Breast epithelium (tissue), 4 donors: ENCODE results near the gene AHCYL2. TPM values are rescaled to one million over a fixed set of nuclear protein-coding genes. Genes with fewer than 3 reads are reported as not detected.
"Not testable (repeated sequence)": the region's sequence is repeated elsewhere in the genome, so short reads cannot be mapped to it uniquely, and the experiment has no call there.

Source experiments
- DNase-seq, 2 donors: peaks; one replicate each; pipeline ENCODE4 v3.0.0-alpha.2; 2019; ENCODE audit warnings: low spot score in 2 of 2
- H3K27ac ChIP-seq, 2 donors: fragments of 200-600 bp; sonication (generic) in 1 of 2; one replicate each; pipeline ENCODE4 v1.5.1; 2016 to 2019; ENCODE audit warnings: mild to moderate bottlenecking in 1 of 2
- H3K27me3 ChIP-seq, 2 donors: fragments of 200-600 bp; sonication (generic) in 1 of 2; one replicate each; pipeline versions ENCODE4 v1.5.1 to v1.6.0; 2017 to 2019; ENCODE audit warnings: control low read depth in 1 of 2, mild to moderate bottlenecking in 1 of 2
- H3K36me3 ChIP-seq: fragments of 200-600 bp; one replicate; pipeline ENCODE4 v1.5.1; 2019
- H3K4me1 ChIP-seq, 2 donors: fragments of 200-600 bp; sonication (generic); one replicate each; pipeline ENCODE4 v1.5.1; 2016 to 2019; ENCODE audit warnings: control low read depth in 1 of 2
- H3K4me3 ChIP-seq, 3 donors: fragments of 200-600 bp; sonication (generic); 1 replicate in 2 of 3; 2 replicates in 1 of 3; pipeline ENCODE4 v1.5.1; 2016 to 2019; ENCODE audit warnings: mild to moderate bottlenecking in 3 of 3, moderate library complexity in 2 of 3
- H3K9me3 ChIP-seq, 2 donors: fragments of 200-600 bp; sonication (generic) in 1 of 2; one replicate each; pipeline ENCODE4 v1.5.1; 2016 to 2019; ENCODE audit warnings: control low read depth in 1 of 2
- POLR2A ChIP-seq: fragments of 450-650 bp; IDR thresholded peaks from one replicate; pipeline ENCODE4 v1.6.1; 2016; ENCODE audit warnings: antibody characterized with exemption, mild to moderate bottlenecking, moderate library complexity
- POLR2AphosphoS5 ChIP-seq, 3 donors: sonication (generic); formaldehyde crosslinking; IDR thresholded peaks; one replicate each; pipeline ENCODE4 v1.6.1; 2017; ENCODE audit warnings: antibody characterized with exemption in 3 of 3
- intact Hi-C: fragments of 100-400 bp; cut with DNase I; formaldehyde crosslinking; loops from one replicate; pipeline ENCODE4 v1.15.1; 2023; ENCODE audit warnings: low total_unique reads
- total RNA-seq, 3 donors: library from RNA; depleted of rRNA; stranded (reverse); fragments of >200 nt; gene quantifications; one replicate each; pipeline ENCODE4 v1.1.0, GENCODE V29; 2016
- TF ChIP-seq, protein P1 (sequence below), 3 donors: fragments of 450-650 bp; IDR thresholded peaks; one replicate each; pipeline ENCODE4 v1.5.1; 2016 to 2017; ENCODE audit warnings: antibody characterized with exemption in 3 of 3, mild to moderate bottlenecking in 3 of 3, moderate library complexity in 3 of 3

AHCYL2 gene
- total RNA-seq, 3 donors from 2014 or later = 19.0 to 24.7 (median 21.8) TPM

DNA sequence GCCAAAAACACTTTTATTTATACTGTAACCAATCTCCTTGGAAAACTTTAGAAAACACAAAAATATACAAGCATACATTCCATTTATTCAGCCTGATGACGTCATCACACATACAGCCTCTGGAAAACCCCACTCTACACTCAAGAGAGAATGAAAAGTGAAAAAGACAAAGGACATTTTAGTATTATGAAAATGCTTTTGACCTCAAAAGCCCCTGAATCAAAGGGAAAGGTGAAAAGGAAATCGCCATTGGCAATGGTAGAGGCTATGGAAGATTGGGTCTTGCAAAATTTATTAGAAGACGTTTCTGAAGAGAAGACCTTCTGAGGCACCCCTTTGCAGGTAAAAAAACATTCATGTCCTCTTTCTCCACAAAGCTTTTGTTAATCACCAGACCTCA, 126.5 kb downstream of the AHCYL2 start:
- TF ChIP-seq POLR2A = no peak
- TF ChIP-seq, protein P1, sequence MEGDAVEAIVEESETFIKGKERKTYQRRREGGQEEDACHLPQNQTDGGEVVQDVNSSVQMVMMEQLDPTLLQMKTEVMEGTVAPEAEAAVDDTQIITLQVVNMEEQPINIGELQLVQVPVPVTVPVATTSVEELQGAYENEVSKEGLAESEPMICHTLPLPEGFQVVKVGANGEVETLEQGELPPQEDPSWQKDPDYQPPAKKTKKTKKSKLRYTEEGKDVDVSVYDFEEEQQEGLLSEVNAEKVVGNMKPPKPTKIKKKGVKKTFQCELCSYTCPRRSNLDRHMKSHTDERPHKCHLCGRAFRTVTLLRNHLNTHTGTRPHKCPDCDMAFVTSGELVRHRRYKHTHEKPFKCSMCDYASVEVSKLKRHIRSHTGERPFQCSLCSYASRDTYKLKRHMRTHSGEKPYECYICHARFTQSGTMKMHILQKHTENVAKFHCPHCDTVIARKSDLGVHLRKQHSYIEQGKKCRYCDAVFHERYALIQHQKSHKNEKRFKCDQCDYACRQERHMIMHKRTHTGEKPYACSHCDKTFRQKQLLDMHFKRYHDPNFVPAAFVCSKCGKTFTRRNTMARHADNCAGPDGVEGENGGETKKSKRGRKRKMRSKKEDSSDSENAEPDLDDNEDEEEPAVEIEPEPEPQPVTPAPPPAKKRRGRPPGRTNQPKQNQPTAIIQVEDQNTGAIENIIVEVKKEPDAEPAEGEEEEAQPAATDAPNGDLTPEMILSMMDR (IDR thresholded peaks at IDR 0.05) = no peak
- TF ChIP-seq POLR2AphosphoS5 (IDR thresholded peaks at IDR 0.05) = no peak
- intact Hi-C loops = no loop called here

DNA sequence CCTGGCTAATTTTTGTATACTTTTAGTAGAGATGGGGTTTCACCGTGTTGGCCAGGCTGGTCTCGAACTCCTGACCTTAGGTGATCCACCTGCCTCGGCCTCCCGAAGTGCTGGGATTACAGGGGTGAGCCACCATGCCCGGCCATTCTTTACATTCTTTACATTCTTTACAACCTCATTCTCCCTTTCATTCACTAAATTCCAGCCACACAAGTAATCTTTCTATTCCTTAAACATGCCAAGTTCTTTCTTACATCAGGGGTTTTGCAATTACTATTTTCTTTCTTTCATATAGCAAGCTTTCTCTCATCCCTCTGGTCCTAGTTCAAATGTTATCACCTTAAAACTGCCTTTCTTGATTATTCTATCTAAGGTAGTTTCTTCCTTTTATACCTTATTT, 128.3 kb downstream of the AHCYL2 start:
- H3K36me3 ChIP-seq, H3K27me3 ChIP-seq, H3K4me1 ChIP-seq, H3K9me3 ChIP-seq, H3K4me3 ChIP-seq, intact Hi-C loops, H3K27ac ChIP-seq, DNase-seq: not testable (repeated sequence)

More for the DNA sequence above, 126.5 kb downstream of the AHCYL2 start:
- Histone ChIP-seq H3K4me1 (no peaks in the 10 kb centered on the region), H3K27ac (no peak overlapping the region), H3K36me3 (no peaks in the 10 kb centered on the region), H3K27me3 (no peaks in the 10 kb centered on the region), H3K9me3 (no peaks in the 10 kb centered on the region), H3K4me3 (no peak overlapping the region)
- no peak for DNase-seq

DNA sequence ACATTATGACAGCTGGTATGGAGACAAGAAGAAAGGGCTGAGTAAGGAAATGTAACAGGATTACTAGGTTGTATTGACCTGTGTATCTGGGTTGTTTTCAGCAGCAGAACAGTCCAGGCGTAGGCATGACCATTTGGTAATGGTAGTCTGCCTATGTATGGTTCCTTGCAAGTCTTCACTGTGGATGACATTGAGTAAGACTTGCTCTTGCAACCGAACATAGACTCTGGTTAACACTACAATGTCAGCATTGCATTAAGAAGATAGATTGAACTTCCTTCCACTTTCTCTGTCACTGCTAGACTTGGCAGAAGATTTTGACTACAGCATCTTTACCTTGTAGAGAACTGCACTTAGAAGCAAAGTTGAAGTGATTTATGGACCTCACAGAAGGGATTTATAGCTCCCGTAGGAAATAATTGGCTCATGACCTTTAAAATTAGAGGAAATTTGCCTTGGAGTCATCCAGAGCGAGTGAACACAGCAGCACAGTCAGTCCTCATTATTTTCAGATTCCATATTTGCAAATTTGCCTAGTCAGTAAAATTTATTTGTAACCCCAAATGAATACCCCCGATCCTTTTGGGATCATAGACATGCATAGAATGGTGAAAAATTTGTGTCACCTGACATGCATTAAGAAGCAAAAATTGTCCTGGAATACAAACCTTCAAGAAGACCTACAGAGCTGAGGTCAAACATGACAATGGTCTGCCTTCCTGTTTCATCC, 129.8 kb downstream of the AHCYL2 start:
- intact Hi-C loops = no loop called here
- Histone ChIP-seq H3K27me3 (no peaks in the 10 kb centered on the region), H3K27ac (no peak overlapping the region), H3K4me3 (no peak overlapping the region), H3K9me3 (no peaks in the 10 kb centered on the region), H3K36me3 (no peaks in the 10 kb centered on the region), H3K4me1 (no peaks in the 10 kb centered on the region)
- no peak for DNase-seq
- TF ChIP-seq POLR2A = no peak
- TF ChIP-seq, protein P1 (IDR thresholded peaks at IDR 0.05) = no peak
- no peak for TF ChIP-seq POLR2AphosphoS5 (IDR thresholded peaks at IDR 0.05)

GRCh38 chr7:129356176-129356575, 131.3 kb downstream of the AHCYL2 start:
- H3K4me3 ChIP-seq = no peak overlapping the region
- no peak overlapping the region for H3K27ac ChIP-seq
- intact Hi-C loops = no loop called here
- H3K27me3 ChIP-seq = no peaks in the 10 kb centered on the region
- no peaks in the 10 kb centered on the region for H3K9me3 ChIP-seq
- no peaks in the 10 kb centered on the region for H3K36me3 ChIP-seq
- DNase-seq = no peak
- TF ChIP-seq, protein P1 (IDR thresholded peaks at IDR 0.05) = no peak
- TF ChIP-seq POLR2AphosphoS5 (IDR thresholded peaks at IDR 0.05) (no peak), POLR2A (no peak)
- no peaks in the 10 kb centered on the region for H3K4me1 ChIP-seq

- TF ChIP-seq, protein P1 (IDR thresholded peaks at IDR 0.05) = no peak
- TF ChIP-seq POLR2AphosphoS5 (IDR thresholded peaks at IDR 0.05) = no peak
- TF ChIP-seq POLR2A = no peak
- no peaks in the 10 kb centered on the region for H3K27me3 ChIP-seq
- no peak overlapping the region for H3K4me3 ChIP-seq
- no peak for DNase-seq
- no peaks in the 10 kb centered on the region for H3K36me3 ChIP-seq
- H3K9me3 ChIP-seq = no peaks in the 10 kb centered on the region
- H3K27ac ChIP-seq = no peak overlapping the region
- intact Hi-C loops = no loop called here
- H3K4me1 ChIP-seq = no peaks in the 10 kb centered on the region
Observed at GRCh38 chr7:129359176-129359575, 134.3 kb downstream of the AHCYL2 start.
